ENCODE measurements around the gene HLA-DMB. TPM values are rescaled to one million over a fixed set of nuclear protein-coding genes. Genes with fewer than 3 reads are reported as not detected.

The HLA-DMB gene
- total RNA-seq, 1 experiment from 2014 or later, result 3.3 TPM

- TF ChIP-seq ZNF274 (IDR thresholded peaks at IDR 0.05; ENCODE audit: low read depth, low read length), result no peak
- TF ChIP-seq, protein P1, sequence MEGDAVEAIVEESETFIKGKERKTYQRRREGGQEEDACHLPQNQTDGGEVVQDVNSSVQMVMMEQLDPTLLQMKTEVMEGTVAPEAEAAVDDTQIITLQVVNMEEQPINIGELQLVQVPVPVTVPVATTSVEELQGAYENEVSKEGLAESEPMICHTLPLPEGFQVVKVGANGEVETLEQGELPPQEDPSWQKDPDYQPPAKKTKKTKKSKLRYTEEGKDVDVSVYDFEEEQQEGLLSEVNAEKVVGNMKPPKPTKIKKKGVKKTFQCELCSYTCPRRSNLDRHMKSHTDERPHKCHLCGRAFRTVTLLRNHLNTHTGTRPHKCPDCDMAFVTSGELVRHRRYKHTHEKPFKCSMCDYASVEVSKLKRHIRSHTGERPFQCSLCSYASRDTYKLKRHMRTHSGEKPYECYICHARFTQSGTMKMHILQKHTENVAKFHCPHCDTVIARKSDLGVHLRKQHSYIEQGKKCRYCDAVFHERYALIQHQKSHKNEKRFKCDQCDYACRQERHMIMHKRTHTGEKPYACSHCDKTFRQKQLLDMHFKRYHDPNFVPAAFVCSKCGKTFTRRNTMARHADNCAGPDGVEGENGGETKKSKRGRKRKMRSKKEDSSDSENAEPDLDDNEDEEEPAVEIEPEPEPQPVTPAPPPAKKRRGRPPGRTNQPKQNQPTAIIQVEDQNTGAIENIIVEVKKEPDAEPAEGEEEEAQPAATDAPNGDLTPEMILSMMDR (IDR thresholded peaks at IDR 0.05 in 2 of 3, conservative IDR thresholded peaks at IDR 0.05 in 1 of 3; ENCODE audit: borderline replicate concordance in 1 of 3, insufficient read depth in 1 of 3, low read depth in 2 of 3, low read length in 2 of 3), result no peak
- no peak for TF ChIP-seq EZH2 (IDR thresholded peaks at IDR 0.05)
- TF ChIP-seq, protein P2, sequence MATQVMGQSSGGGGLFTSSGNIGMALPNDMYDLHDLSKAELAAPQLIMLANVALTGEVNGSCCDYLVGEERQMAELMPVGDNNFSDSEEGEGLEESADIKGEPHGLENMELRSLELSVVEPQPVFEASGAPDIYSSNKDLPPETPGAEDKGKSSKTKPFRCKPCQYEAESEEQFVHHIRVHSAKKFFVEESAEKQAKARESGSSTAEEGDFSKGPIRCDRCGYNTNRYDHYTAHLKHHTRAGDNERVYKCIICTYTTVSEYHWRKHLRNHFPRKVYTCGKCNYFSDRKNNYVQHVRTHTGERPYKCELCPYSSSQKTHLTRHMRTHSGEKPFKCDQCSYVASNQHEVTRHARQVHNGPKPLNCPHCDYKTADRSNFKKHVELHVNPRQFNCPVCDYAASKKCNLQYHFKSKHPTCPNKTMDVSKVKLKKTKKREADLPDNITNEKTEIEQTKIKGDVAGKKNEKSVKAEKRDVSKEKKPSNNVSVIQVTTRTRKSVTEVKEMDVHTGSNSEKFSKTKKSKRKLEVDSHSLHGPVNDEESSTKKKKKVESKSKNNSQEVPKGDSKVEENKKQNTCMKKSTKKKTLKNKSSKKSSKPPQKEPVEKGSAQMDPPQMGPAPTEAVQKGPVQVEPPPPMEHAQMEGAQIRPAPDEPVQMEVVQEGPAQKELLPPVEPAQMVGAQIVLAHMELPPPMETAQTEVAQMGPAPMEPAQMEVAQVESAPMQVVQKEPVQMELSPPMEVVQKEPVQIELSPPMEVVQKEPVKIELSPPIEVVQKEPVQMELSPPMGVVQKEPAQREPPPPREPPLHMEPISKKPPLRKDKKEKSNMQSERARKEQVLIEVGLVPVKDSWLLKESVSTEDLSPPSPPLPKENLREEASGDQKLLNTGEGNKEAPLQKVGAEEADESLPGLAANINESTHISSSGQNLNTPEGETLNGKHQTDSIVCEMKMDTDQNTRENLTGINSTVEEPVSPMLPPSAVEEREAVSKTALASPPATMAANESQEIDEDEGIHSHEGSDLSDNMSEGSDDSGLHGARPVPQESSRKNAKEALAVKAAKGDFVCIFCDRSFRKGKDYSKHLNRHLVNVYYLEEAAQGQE (IDR thresholded peaks at IDR 0.05; ENCODE audit: low read depth), result no peak
- TF ChIP-seq POLR2A (IDR thresholded peaks at IDR 0.05; ENCODE audit: borderline replicate concordance, extremely low read depth, insufficient read depth, insufficient read length), result no peak
- TF ChIP-seq RAD21 (IDR thresholded peaks at IDR 0.05; ENCODE audit: low read depth), result no peak
- 0 out of 2 replicates have a peak, but pooled peaks have one; percentile 6 for TF ChIP-seq JUND (IDR thresholded peaks at IDR 0.05)
- DNase-seq (ENCODE audit: low read depth, low spot score) (no peak), ATAC-seq (peak; percentile 11; the same call in 1 of the 2 replicates)
- H3K9ac ChIP-seq (ENCODE audit: low read length), result no peak overlapping the region
- no peak overlapping the region for H2AFZ ChIP-seq (ENCODE audit: low read depth, low read length, poor library complexity, severe bottlenecking)
- no peaks in the 10 kb centered on the region for H3K9me3 ChIP-seq (ENCODE audit: control insufficient read depth in 1 of 2, insufficient read depth in 1 of 2, low read depth in 1 of 2, low read length in 2 of 2)
- H3K27me3 ChIP-seq (ENCODE audit: insufficient read depth, low read length), result no peaks in the 10 kb centered on the region
- H3K79me2 ChIP-seq (ENCODE audit: insufficient read depth, low read length), result peaks cover 24% of the 10 kb centered on the region
- no peak overlapping the region for H3K27ac ChIP-seq (ENCODE audit: low read depth, low read length)
- peaks cover 28 to 30% of the 10 kb centered on the region in 2 experiments for H3K36me3 ChIP-seq (ENCODE audit: control insufficient read depth in 1 of 2, insufficient read depth in 2 of 2, low read length in 2 of 2)
- POLR2A ChIA-PET, result interaction anchor here (12.5 kb wide), 1 partner anchor 13 kb away, joined by 227 read pairs; the partner anchor contains the start of gene BRD2
- H4K20me1 ChIP-seq (ENCODE audit: insufficient read depth), result peaks cover 37% of the 10 kb centered on the region
- H3K9me2 ChIP-seq (ENCODE audit: insufficient read depth), result no peaks in the 10 kb centered on the region
- intact Hi-C loops (cut with micrococcal nuclease), result no loop called here
- no peaks in the 10 kb centered on the region for H3K4me1 ChIP-seq (ENCODE audit: control insufficient read depth in 1 of 2, insufficient read depth in 2 of 2, low read length in 2 of 2)
- H3K4me3 ChIP-seq (replicated peaks in 1 of 2; ENCODE audit: low read depth in 1 of 2, low read length in 2 of 2), result no peak overlapping the region
- H3K4me2 ChIP-seq (ENCODE audit: low read length), result no peak overlapping the region
- no TSS peak for BruUV-seq (replicated peaks)
- CTCF ChIA-PET, result interaction anchor here (0.7 to 4.6 kb wide), 11 partner anchors 9 to 157 kb away, joined by 3 to 79 read pairs (median 19); partner anchors contain the start of genes HLA-DMA and TAP2
- RAD21 ChIA-PET (ENCODE audit: low non-redundant PET in 1 of 2, low total read pairs in 2 of 2, uncharacterized antibody in 2 of 2, unreplicated experiment in 2 of 2), result interaction anchor here (2.1 to 2.5 kb wide), 2 partner anchors 50 kb away, joined by 8 to 10 read pairs; no protein-coding TSS in a partner anchor
Observed at GRCh38 chr6:32983493-32983848, 42.6 kb upstream of the HLA-DMB start.
